ENCODE results near the gene RPL27A. TPM values are rescaled to one million over a fixed set of nuclear protein-coding genes. Genes with fewer than 3 reads are reported as not detected.

The RPL27A gene
- polyA plus RNA-seq, 1 of the 3 experiments (the other 2 are of a cell fraction): 1,162 TPM

GRCh38 chr11:8682303-8683114, at the start of gene RPL27A, which contains the start of gene TRIM66 (continued):
- TF ChIP-seq NRF1 (IDR thresholded peaks at IDR 0.05; ENCODE audit: low read depth, low read length): no peak
- peak; percentile 59 for TF ChIP-seq YY1 (IDR thresholded peaks at IDR 0.05; ENCODE audit: low read depth)
- TF ChIP-seq RXRA (IDR thresholded peaks at IDR 0.05; ENCODE audit: borderline replicate concordance, low read depth): no peak
- TF ChIP-seq GATA2 (CRISPR knock-in tag; IDR thresholded peaks at IDR 0.05): no peak
- peak; percentile 100 for TF ChIP-seq CHD2 (IDR thresholded peaks at IDR 0.05; ENCODE audit: low read length, partially characterized antibody)
- no peak for TF ChIP-seq EP300 (IDR thresholded peaks at IDR 0.05; ENCODE audit: borderline replicate concordance in 1 of 2, low read depth in 1 of 2, low read length in 1 of 2)
- TF ChIP-seq EZH2phosphoT487 (IDR thresholded peaks at IDR 0.05; ENCODE audit: borderline replicate concordance, low read depth): no peak
- TF ChIP-seq TCF12 (IDR thresholded peaks at IDR 0.05): no peak
- no peak for TF ChIP-seq USF1 (IDR thresholded peaks at IDR 0.05; ENCODE audit: borderline replicate concordance, low read depth)
- no peak for TF ChIP-seq RCOR1 (IDR thresholded peaks at IDR 0.05; ENCODE audit: low read length)
- TF ChIP-seq SMC3 (IDR thresholded peaks at IDR 0.05; ENCODE audit: low read depth, low read length): no peak
- TF ChIP-seq JUND (IDR thresholded peaks at IDR 0.05): peak; percentile 11; the same call in 1 of the 2 replicates
- TF ChIP-seq GABPA (IDR thresholded peaks at IDR 0.05; ENCODE audit: low read depth): peak; percentile 84
- TF ChIP-seq FOXJ3 (CRISPR knock-in tag; IDR thresholded peaks at IDR 0.05): peak; percentile 54; the same call in 1 of the 2 replicates

- POLR2A ChIA-PET: no interaction called here
- Histone ChIP-seq H3K79me2 (ENCODE audit: insufficient read depth) (no peaks in the 10 kb centered on the region), H3F3A (replicated peaks; ENCODE audit: insufficient read depth) (no peaks in the 10 kb centered on the region), H3K9me3 (no peaks in the 10 kb centered on the region), H3K27me3 (ENCODE audit: insufficient read depth) (no peaks in the 10 kb centered on the region), H3K9ac (no peak overlapping the region), H3K4me2 (no peak overlapping the region), H3K27ac (ENCODE audit: low read depth in 2 of 2, low read length in 1 of 2) (no peak overlapping the region), H3K9me2 (no peaks in the 10 kb centered on the region), H3K4me1 (ENCODE audit: control insufficient read depth in 1 of 2, insufficient read depth in 2 of 2, low read depth in 1 of 2, low read length in 1 of 2) (no peaks in the 10 kb centered on the region), H3K4me3 (ENCODE audit: low read depth in 2 of 2, low read length in 1 of 2) (no peak overlapping the region), H4K20me1 (ENCODE audit: insufficient read depth) (no peaks in the 10 kb centered on the region), H3K36me3 (replicated peaks in 1 of 2; ENCODE audit: control insufficient read depth in 1 of 2, insufficient read depth in 2 of 2, low read length in 1 of 2) (peaks cover 20 to 27% of the 10 kb centered on the region in 2 experiments), H2AFZ (ENCODE audit: low read depth) (no peak overlapping the region)
- WGBS (ENCODE audit: low lambda C conversion rate): 90% methylated on average over 6 of the region's 6 CpGs
- TF ChIP-seq GATA2 (CRISPR knock-in tag; IDR thresholded peaks at IDR 0.05): no peak
- no peak for TF ChIP-seq USF2 (IDR thresholded peaks at IDR 0.05; ENCODE audit: borderline replicate concordance, low read depth, low read length)
- CTCF ChIA-PET: no interaction called here
- DNase-seq: no peak
These were observed 48.1 kb upstream of the RPL27A start for GRCh38 chr11:8634498-8634897.
